ENCODE measurements around the gene IGFBP7. TPM values are rescaled to one million over a fixed set of nuclear protein-coding genes. Genes with fewer than 3 reads are reported as not detected.
A peak's percentile ranks its signal among the peaks of the same experiment; 100 is the strongest.

IGFBP7 gene
- total RNA-seq, 1 donor from 2014 or later, result 769 TPM

- ATAC-seq (ENCODE audit: poor library complexity), result peak; percentile 84
- intact Hi-C loops (cut with DNase I), result no loop called here
- DNase-seq, result peak; percentile 57
Observed at GRCh38 chr4:57102050-57102624, 8.0 kb downstream of the IGFBP7 start.

- ATAC-seq (ENCODE audit: poor library complexity) (no peak), DNase-seq (no peak)
- intact Hi-C loops (cut with DNase I), result no loop called here
Observed at GRCh38 chr4:57100979-57101651, 9.1 kb downstream of the IGFBP7 start.

GRCh38 chr4:57099363-57099762, 10.8 kb downstream of the IGFBP7 start:
- intact Hi-C loops (cut with DNase I), result no loop called here
- DNase-seq, result no peak
- ATAC-seq (ENCODE audit: poor library complexity), result no peak

- intact Hi-C loops (cut with DNase I), result no loop called here
- no peak for ATAC-seq (ENCODE audit: poor library complexity)
- DNase-seq, result no peak
Observed at GRCh38 chr4:57098941-57099340, 11.2 kb downstream of the IGFBP7 start.

GRCh38 chr4:57098415-57098814, 11.8 kb downstream of the IGFBP7 start:
- intact Hi-C loops (cut with DNase I), result no loop called here
- no peak for DNase-seq
- ATAC-seq (ENCODE audit: poor library complexity), result peak; percentile 17

GRCh38 chr4:57097711-57098110, 12.5 kb downstream of the IGFBP7 start:
- DNase-seq (no peak), ATAC-seq (ENCODE audit: poor library complexity) (no peak)
- intact Hi-C loops (cut with DNase I), result no loop called here

- intact Hi-C loops (cut with DNase I), result no loop called here
- DNase-seq, result no peak
- ATAC-seq (ENCODE audit: poor library complexity), result no peak
Observed at GRCh38 chr4:57095956-57096355, 14.2 kb downstream of the IGFBP7 start.

- DNase-seq (no peak), ATAC-seq (ENCODE audit: poor library complexity) (no peak)
- intact Hi-C loops (cut with DNase I), result no loop called here
Observed at GRCh38 chr4:57095245-57095644, 14.9 kb downstream of the IGFBP7 start.

GRCh38 chr4:57094832-57095223, 15.4 kb downstream of the IGFBP7 start:
- intact Hi-C loops (cut with DNase I), result no loop called here
- no peak for ATAC-seq (ENCODE audit: poor library complexity)
- no peak for DNase-seq

- intact Hi-C loops (cut with DNase I), result no loop called here
- DNase-seq (peak; percentile 74), ATAC-seq (ENCODE audit: poor library complexity) (peak; percentile 86)
Observed at GRCh38 chr4:57093845-57094831, 16.0 kb downstream of the IGFBP7 start.

GRCh38 chr4:57091657-57092162, 18.5 kb downstream of the IGFBP7 start:
- no peak for ATAC-seq (ENCODE audit: poor library complexity)
- intact Hi-C loops (cut with DNase I), result no loop called here
- DNase-seq, result no peak

GRCh38 chr4:57090079-57090478, 20.1 kb downstream of the IGFBP7 start:
- no peak for ATAC-seq (ENCODE audit: poor library complexity)
- intact Hi-C loops (cut with DNase I), result no loop called here

GRCh38 chr4:57089549-57089948, 20.6 kb downstream of the IGFBP7 start:
- intact Hi-C loops (cut with DNase I), result no loop called here
- ATAC-seq (ENCODE audit: poor library complexity), result no peak
- DNase-seq, result no peak

More at GRCh38 chr4:57090079-57090478, 20.1 kb downstream of the IGFBP7 start:
- DNase-seq, result no peak

- ATAC-seq (ENCODE audit: poor library complexity) (peak; percentile 87), DNase-seq (no peak)
- intact Hi-C loops (cut with DNase I), result no loop called here
Observed at GRCh38 chr4:57086031-57086723, 24.0 kb downstream of the IGFBP7 start.

GRCh38 chr4:57085278-57085677, 24.9 kb downstream of the IGFBP7 start:
- ATAC-seq (ENCODE audit: poor library complexity), result no peak
- DNase-seq, result no peak
- intact Hi-C loops (cut with DNase I), result no loop called here

- DNase-seq (no peak), ATAC-seq (ENCODE audit: poor library complexity) (no peak)
- intact Hi-C loops (cut with DNase I), result no loop called here
Observed at GRCh38 chr4:57084360-57084759, 25.8 kb downstream of the IGFBP7 start.

- intact Hi-C loops (cut with DNase I), result no loop called here
- ATAC-seq (ENCODE audit: poor library complexity) (no peak), DNase-seq (no peak)
Observed at GRCh38 chr4:57083090-57083489, 27.1 kb downstream of the IGFBP7 start.

GRCh38 chr4:57081651-57082621, 28.2 kb downstream of the IGFBP7 start:
- DNase-seq (no peak), ATAC-seq (ENCODE audit: poor library complexity) (no peak)
- intact Hi-C loops (cut with DNase I), result no loop called here
